Fibroblast of lung (primary cell): ENCODE data around the gene PGGHG. TPM values are rescaled to one million over a fixed set of nuclear protein-coding genes. Genes with fewer than 3 reads are reported as not detected.

Source experiments
- DNase-seq, 2 donors: peaks; one replicate each; pipeline versions ENCODE4 v3.0.0 to v3.0.0-alpha.2; 2010; ENCODE audit warnings: low read depth in 2 of 2
- H2AFZ ChIP-seq: 2 replicates; pipeline ENCODE4 v1.5.1; 2012; ENCODE audit warnings: low read length, control low read depth, inconsistent platforms
- H3K27ac ChIP-seq: 2 replicates; pipeline ENCODE4 v1.5.1; 2011; ENCODE audit warnings: low read length, control low read depth; ENCODE audit not compliant: insufficient read depth
- H3K27me3 ChIP-seq: 2 replicates; pipeline ENCODE4 v1.5.1; 2011; ENCODE audit warnings: mild to moderate bottlenecking, low read length; ENCODE audit not compliant: control insufficient read depth, insufficient read depth
- H3K36me3 ChIP-seq: 2 replicates; pipeline ENCODE4 v1.5.1; 2011; ENCODE audit warnings: low read length; ENCODE audit not compliant: control insufficient read depth, insufficient read depth
- H3K4me1 ChIP-seq: 2 replicates; pipeline ENCODE4 v1.5.1; 2011; ENCODE audit warnings: low read length; ENCODE audit not compliant: control insufficient read depth, insufficient read depth; ENCODE audit errors: extremely low read depth
- H3K4me2 ChIP-seq: 2 replicates; pipeline ENCODE4 v1.5.1; 2011; ENCODE audit warnings: low read length, control low read depth; ENCODE audit not compliant: insufficient read depth; ENCODE audit errors: extremely low read depth
- H3K4me3 ChIP-seq, 4 experiments: fragments of 200-600 bp in 1 of 4; sonication (generic) in 1 of 4; replicated peaks in 1 of 4; 2 replicates each; pipeline ENCODE4 v1.5.1; 2011 to 2016; ENCODE audit warnings: low read length in 4 of 4, low read depth in 3 of 4, mild to moderate bottlenecking in 3 of 4, control low read depth in 2 of 4, inconsistent platforms in 1 of 4, mixed read lengths in 1 of 4; ENCODE audit not compliant: insufficient read depth in 1 of 4; ENCODE audit errors: control extremely low read depth in 1 of 4
- H3K79me2 ChIP-seq: 2 replicates; pipeline ENCODE4 v1.5.1; 2012; ENCODE audit warnings: mild to moderate bottlenecking, low read length, inconsistent platforms; ENCODE audit not compliant: control insufficient read depth, insufficient read depth
- H3K9ac ChIP-seq: 2 replicates; pipeline ENCODE4 v1.5.1; 2011; ENCODE audit warnings: mild to moderate bottlenecking, low read length, control low read depth; ENCODE audit not compliant: insufficient read depth
- H3K9me3 ChIP-seq: 2 replicates; pipeline ENCODE4 v1.5.1; 2012; ENCODE audit warnings: low read depth, low read length; ENCODE audit not compliant: control insufficient read depth, insufficient read depth
- H4K20me1 ChIP-seq: 2 replicates; pipeline ENCODE4 v1.5.1; 2011; ENCODE audit warnings: low read length; ENCODE audit not compliant: control insufficient read depth, insufficient read depth; ENCODE audit errors: extremely low read depth
- EZH2 ChIP-seq: IDR thresholded peaks from 2 replicates; pipeline ENCODE4 v1.5.1; 2012; ENCODE audit warnings: low read length, control low read depth, mild to moderate bottlenecking; ENCODE audit errors: missing control alignments
- polyA plus RNA-seq, 2 donors: library from polyadenylated mRNA; depleted of rRNA in 1 of 2; stranded (reverse) in 1 of 2; unstranded in 1 of 2; fragments of >200 nt; gene quantifications; 2 replicates each; pipeline ENCODE4 v1.2.1, GENCODE V29; 2011 to 2012; ENCODE audit warnings: missing spikeins in 1 of 2
- total RNA-seq: library from RNA; depleted of rRNA; stranded (reverse); fragments of >200 nt; gene quantifications from 2 replicates; pipeline ENCODE4 v1.2.1, GENCODE V29; 2014
- TF ChIP-seq, protein P1 (sequence below), 2 donors: IDR thresholded peaks in 1 of 2; conservative IDR thresholded peaks in 1 of 2; 1 replicate in 1 of 2; 2 replicates in 1 of 2; pipeline ENCODE4 v1.5.1; 2011 to 2012; ENCODE audit warnings: low read length in 2 of 2, control low read depth in 1 of 2, inconsistent platforms in 1 of 2, low read depth in 1 of 2, mild to moderate bottlenecking in 1 of 2

The PGGHG gene
- total and polyA plus RNA-seq, 2 donors (not counting 1 experiment from before 2014, with no cell fraction given) = 4.6 to 8.4 TPM

GRCh38 chr11:342328-342727, 53.4 kb downstream of the PGGHG start:
- Histone ChIP-seq H2AFZ (no peak overlapping the region), H3K4me2 (no peak overlapping the region), H3K4me3 (no peak overlapping the region), H3K27ac (no peak overlapping the region), H4K20me1 (no peaks in the 10 kb centered on the region), H3K9ac (no peak overlapping the region), H3K79me2 (no peaks in the 10 kb centered on the region), H3K4me1 (no peaks in the 10 kb centered on the region), H3K36me3 (no peaks in the 10 kb centered on the region), H3K27me3 (no peaks in the 10 kb centered on the region), H3K9me3 (no peaks in the 10 kb centered on the region)
- DNase-seq = no peak
- no peak for TF ChIP-seq EZH2
- TF ChIP-seq, protein P1, sequence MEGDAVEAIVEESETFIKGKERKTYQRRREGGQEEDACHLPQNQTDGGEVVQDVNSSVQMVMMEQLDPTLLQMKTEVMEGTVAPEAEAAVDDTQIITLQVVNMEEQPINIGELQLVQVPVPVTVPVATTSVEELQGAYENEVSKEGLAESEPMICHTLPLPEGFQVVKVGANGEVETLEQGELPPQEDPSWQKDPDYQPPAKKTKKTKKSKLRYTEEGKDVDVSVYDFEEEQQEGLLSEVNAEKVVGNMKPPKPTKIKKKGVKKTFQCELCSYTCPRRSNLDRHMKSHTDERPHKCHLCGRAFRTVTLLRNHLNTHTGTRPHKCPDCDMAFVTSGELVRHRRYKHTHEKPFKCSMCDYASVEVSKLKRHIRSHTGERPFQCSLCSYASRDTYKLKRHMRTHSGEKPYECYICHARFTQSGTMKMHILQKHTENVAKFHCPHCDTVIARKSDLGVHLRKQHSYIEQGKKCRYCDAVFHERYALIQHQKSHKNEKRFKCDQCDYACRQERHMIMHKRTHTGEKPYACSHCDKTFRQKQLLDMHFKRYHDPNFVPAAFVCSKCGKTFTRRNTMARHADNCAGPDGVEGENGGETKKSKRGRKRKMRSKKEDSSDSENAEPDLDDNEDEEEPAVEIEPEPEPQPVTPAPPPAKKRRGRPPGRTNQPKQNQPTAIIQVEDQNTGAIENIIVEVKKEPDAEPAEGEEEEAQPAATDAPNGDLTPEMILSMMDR (conservative IDR thresholded peaks at IDR 0.05 in 1 of 2, IDR thresholded peaks at IDR 0.05 in 1 of 2; ENCODE audit: low read depth in 1 of 2, low read length in 2 of 2) = no peak

DNA sequence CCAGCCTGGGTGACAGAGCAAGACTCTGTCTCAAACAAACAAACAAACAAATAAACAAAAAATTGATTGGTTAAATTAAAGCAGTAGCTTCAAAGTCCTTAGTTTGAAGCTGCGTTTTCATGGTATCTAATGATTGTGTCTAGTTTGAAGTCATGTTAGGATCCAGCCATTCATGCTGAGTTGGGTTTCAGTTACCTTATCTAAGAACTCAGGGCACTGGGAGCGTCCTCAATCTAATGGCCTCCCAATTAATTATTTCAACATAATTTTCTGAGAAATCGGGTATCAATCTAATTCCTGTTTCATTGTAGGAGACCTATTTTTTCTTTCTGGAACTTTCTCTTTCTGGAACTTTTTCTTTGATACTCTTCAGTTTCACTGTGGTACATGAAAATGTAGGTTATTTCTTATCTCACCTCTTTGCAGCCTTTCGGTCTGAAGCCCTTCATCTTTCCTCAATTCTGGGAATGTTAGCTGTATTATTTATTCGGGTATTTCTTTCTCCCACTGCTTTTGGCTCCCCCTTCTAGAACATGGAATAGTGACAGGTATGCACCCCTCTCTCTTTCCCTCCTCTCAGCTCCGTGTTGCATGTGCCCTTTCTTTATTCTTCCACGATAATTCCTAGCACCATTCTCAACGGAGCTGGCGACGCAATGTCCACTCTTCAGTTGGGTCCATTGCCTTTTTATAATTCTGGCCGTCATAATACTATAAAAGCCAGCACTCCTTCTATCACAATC, 56.1 kb downstream of the PGGHG start:
- no peaks in the 10 kb centered on the region for H3K36me3 ChIP-seq
- no peak overlapping the region for H3K4me3 ChIP-seq
- H3K27me3 ChIP-seq = no peaks in the 10 kb centered on the region
- TF ChIP-seq, protein P1 (conservative IDR thresholded peaks at IDR 0.05 in 1 of 2, IDR thresholded peaks at IDR 0.05 in 1 of 2; ENCODE audit: low read depth in 1 of 2, low read length in 2 of 2) = no peak
- no peak for TF ChIP-seq EZH2
- no peak overlapping the region for H3K4me2 ChIP-seq
- no peak for DNase-seq
- no peaks in the 10 kb centered on the region for H4K20me1 ChIP-seq
- no peaks in the 10 kb centered on the region for H3K9me3 ChIP-seq
- no peak overlapping the region for H3K9ac ChIP-seq
- H2AFZ ChIP-seq = no peak overlapping the region
- H3K4me1 ChIP-seq = no peaks in the 10 kb centered on the region
- no peak overlapping the region for H3K27ac ChIP-seq
- no peaks in the 10 kb centered on the region for H3K79me2 ChIP-seq

Other genes with a start within 250 kb of the PGGHG start
- not detected in 2 replicates for gene SCGB1C1, start 96.0 kb upstream of the PGGHG start, total RNA-seq
- not detected in 2 replicates for gene SCGB1C1, start 96.0 kb upstream of the PGGHG start, polyA plus RNA-seq
- gene BET1L, start 81.7 kb upstream of the PGGHG start, total RNA-seq = 17.2 and 21.1 TPM in 2 replicates
- 63.5 and 70.2 TPM in 2 replicates for gene BET1L, start 81.7 kb upstream of the PGGHG start, polyA plus RNA-seq
- gene RIC8A, start 81.4 kb upstream of the PGGHG start, total RNA-seq = 153 and 230 TPM in 2 replicates
- 106 and 128 TPM in 2 replicates for gene RIC8A, start 81.4 kb upstream of the PGGHG start, polyA plus RNA-seq
- gene SIRT3, start 52.8 kb upstream of the PGGHG start, total RNA-seq = 8.8 and 9.5 TPM in 2 replicates
- gene SIRT3, start 52.8 kb upstream of the PGGHG start, polyA plus RNA-seq = 10.2 and 11.0 TPM in 2 replicates
- gene PSMD13, start 52.1 kb upstream of the PGGHG start, total RNA-seq = 81.4 and 106 TPM in 2 replicates
- 147 and 178 TPM in 2 replicates for gene PSMD13, start 52.1 kb upstream of the PGGHG start, polyA plus RNA-seq
- gene NLRP6, start 10.7 kb upstream of the PGGHG start, total RNA-seq = not detected in 2 replicates
- gene NLRP6, start 10.7 kb upstream of the PGGHG start, polyA plus RNA-seq = not detected in 2 replicates
- gene IFITM5, start 10.4 kb downstream of the PGGHG start, total RNA-seq = 0.50 TPM in 1 of 2 replicates, not detected in the other
- gene IFITM5, start 10.4 kb downstream of the PGGHG start, polyA plus RNA-seq = not detected in 2 replicates
- gene IFITM2, start 18.7 kb downstream of the PGGHG start, total RNA-seq = 51.2 and 96.8 TPM in 2 replicates
- gene IFITM2, start 18.7 kb downstream of the PGGHG start, polyA plus RNA-seq = 434 and 714 TPM in 2 replicates
- 21.1 and 41.6 TPM in 2 replicates for gene IFITM1, start 24.9 kb downstream of the PGGHG start, total RNA-seq
- 54.9 and 93.0 TPM in 2 replicates for gene IFITM1, start 24.9 kb downstream of the PGGHG start, polyA plus RNA-seq
- 74.1 and 76.0 TPM in 2 replicates for gene IFITM3, start 31.7 kb downstream of the PGGHG start, total RNA-seq
- 482 and 876 TPM in 2 replicates for gene IFITM3, start 31.7 kb downstream of the PGGHG start, polyA plus RNA-seq
- 1.5 and 1.8 TPM in 2 replicates for gene B4GALNT4, start 80.4 kb downstream of the PGGHG start, total RNA-seq
- gene B4GALNT4, start 80.4 kb downstream of the PGGHG start, polyA plus RNA-seq = 1.4 and 3.8 TPM in 2 replicates
- gene PKP3, start 105.1 kb downstream of the PGGHG start, total RNA-seq = 0.26 and 0.83 TPM in 2 replicates
- gene PKP3, start 105.1 kb downstream of the PGGHG start, polyA plus RNA-seq = 0.17 and 0.24 TPM in 2 replicates
- 13.4 and 16.7 TPM in 2 replicates for gene SIGIRR, start 125.9 kb downstream of the PGGHG start, total RNA-seq
- gene SIGIRR, start 125.9 kb downstream of the PGGHG start, polyA plus RNA-seq = 8.9 and 10.5 TPM in 2 replicates
- gene ANO9, start 152.9 kb downstream of the PGGHG start, total RNA-seq = not detected in 2 replicates
- gene ANO9, start 152.9 kb downstream of the PGGHG start, polyA plus RNA-seq = not detected in 2 replicates
- 31.8 and 36.7 TPM in 2 replicates for gene PTDSS2, start 161.2 kb downstream of the PGGHG start, total RNA-seq
- 17.4 and 18.1 TPM in 2 replicates for gene PTDSS2, start 161.2 kb downstream of the PGGHG start, polyA plus RNA-seq
- 502 and 561 TPM in 2 replicates for gene RNH1, start 218.1 kb downstream of the PGGHG start, total RNA-seq
- gene RNH1, start 218.1 kb downstream of the PGGHG start, polyA plus RNA-seq = 102 and 140 TPM in 2 replicates
- gene HRAS, start 246.4 kb downstream of the PGGHG start, total RNA-seq = 46.7 and 58.5 TPM in 2 replicates
- gene HRAS, start 246.4 kb downstream of the PGGHG start, polyA plus RNA-seq = 51.7 and 69.3 TPM in 2 replicates
- gene LRRC56, start 248.4 kb downstream of the PGGHG start, total RNA-seq = 0.77 and 1.3 TPM in 2 replicates
- gene LRRC56, start 248.4 kb downstream of the PGGHG start, polyA plus RNA-seq = 0.26 and 0.28 TPM in 2 replicates